AG04450 (cell line): ENCODE measurements around the gene NRG3. TPM values are rescaled to one million over a fixed set of nuclear protein-coding genes. Genes with fewer than 3 reads are reported as not detected.

Source experiments
- CTCF ChIA-PET: fragments of 300-600, 350-600 bp; formaldehyde crosslinking; extraction: SDS; loops from one replicate; lab custom pipeline; 2022; ENCODE audit warnings: antibody characterized with exemption, inconsistent platforms; lab: Charles Lee
- POLR2A ChIA-PET: fragments of 350-600 bp; formaldehyde crosslinking; extraction: SDS; loops from one replicate; lab custom pipeline; 2021; ENCODE audit warnings: antibody characterized with exemption, inconsistent platforms; lab: Yijun Ruan, JAX
- DNase-seq: peaks from one replicate; pipeline ENCODE4 v3.0.0-alpha.2; 2011; ENCODE audit warnings: low read depth, low spot score
- H3K27ac ChIP-seq: one replicate; pipeline ENCODE4 v1.5.1; 2012; ENCODE audit warnings: low read depth, low read length, control low read depth
- H3K27me3 ChIP-seq: one replicate; pipeline ENCODE4 v1.6.0; 2012; ENCODE audit warnings: low read length; ENCODE audit not compliant: control insufficient read depth, insufficient read depth
- H3K4me3 ChIP-seq: 2 replicates; pipeline ENCODE4 v1.5.1; 2011; ENCODE audit warnings: mild to moderate bottlenecking, low read depth, low read length, control low read depth
- H3K9me3 ChIP-seq: 2 replicates; pipeline ENCODE4 v1.5.1; 2012; ENCODE audit warnings: low read length; ENCODE audit not compliant: control insufficient read depth, insufficient read depth
- CTCF ChIP-seq: IDR thresholded peaks from 2 replicates; pipeline ENCODE4 v1.5.1; 2011; ENCODE audit warnings: low read depth, low read length, control low read depth, inconsistent platforms
- polyA plus RNA-seq: library from polyadenylated mRNA; depleted of rRNA; stranded (reverse); fragments of >200 nt; gene quantifications from 2 replicates; pipeline ENCODE4 v1.2.3, GENCODE V29; 2011

Gene NRG3
- polyA plus RNA-seq, 1 experiment, result not detected

GRCh38 chr10:82762641-82763040 lies 887.6 kb downstream of the NRG3 start:
- CTCF ChIA-PET, result no interaction called here
- no peaks in the 10 kb centered on the region for H3K27me3 ChIP-seq
- DNase-seq, result no peak
- H3K4me3 ChIP-seq, result no peak overlapping the region
- peaks cover 6% of the 10 kb centered on the region; the same call in 1 of the 2 replicates for H3K9me3 ChIP-seq
- TF ChIP-seq CTCF, result no peak
- POLR2A ChIA-PET, result no interaction called here
- H3K27ac ChIP-seq, result no peak overlapping the region

- CTCF ChIA-PET, result no interaction called here
- no peak for DNase-seq
- H3K27me3 ChIP-seq, result no peaks in the 10 kb centered on the region
- no peak overlapping the region for H3K4me3 ChIP-seq
- peaks cover 6% of the 10 kb centered on the region; the same call in 1 of the 2 replicates for H3K9me3 ChIP-seq
- POLR2A ChIA-PET, result no interaction called here
- TF ChIP-seq CTCF, result no peak
- no peak overlapping the region for H3K27ac ChIP-seq
These were observed 893.0 kb downstream of the NRG3 start for GRCh38 chr10:82768040-82768439.

GRCh38 chr10:82778908-82779307 lies 903.9 kb downstream of the NRG3 start:
- ChIA-PET CTCF (no interaction called here), POLR2A (no interaction called here)
- TF ChIP-seq CTCF, result no peak
- H3K27me3 ChIP-seq, result no peaks in the 10 kb centered on the region
- no peak overlapping the region for H3K4me3 ChIP-seq
- DNase-seq, result no peak
- H3K27ac ChIP-seq, result no peak overlapping the region
- H3K9me3 ChIP-seq, result peaks cover 19% of the 10 kb centered on the region

- DNase-seq, result no peak
- peak; percentile 30 for TF ChIP-seq CTCF
- ChIA-PET CTCF (interaction anchor here (1.3 to 1.6 kb wide), 3 partner anchors 173 to 1076 kb away, joined by 4 to 13 read pairs (median 5); no protein-coding TSS in a partner anchor), POLR2A (no interaction called here)
- H3K27me3 ChIP-seq, result no peaks in the 10 kb centered on the region
- H3K27ac ChIP-seq, result no peak overlapping the region
- no peak overlapping the region for H3K4me3 ChIP-seq
- no peaks in the 10 kb centered on the region; the same call in 1 of the 2 replicates for H3K9me3 ChIP-seq
These were observed 921.5 kb downstream of the NRG3 start for GRCh38 chr10:82796510-82796909.

GRCh38 chr10:82801289-82801688 lies 926.3 kb downstream of the NRG3 start:
- ChIA-PET POLR2A (no interaction called here), CTCF (no interaction called here)
- no peak for DNase-seq
- no peak for TF ChIP-seq CTCF
- Histone ChIP-seq H3K27me3 (no peaks in the 10 kb centered on the region), H3K9me3 (no peaks in the 10 kb centered on the region; the same call in 1 of the 2 replicates), H3K4me3 (no peak overlapping the region), H3K27ac (no peak overlapping the region)
